Muscle layer of colon (tissue), 2 donors: ENCODE data around the gene ADK.
"Not testable (repeated sequence)": the region's sequence is repeated elsewhere in the genome, so short reads cannot be mapped to it uniquely, and the experiment has no call there.

ENCODE experiments used
- H3K27ac ChIP-seq: one replicate; pipeline ENCODE4 v1.7.0; 2013; ENCODE audit warnings: low read depth, mild to moderate bottlenecking, low read length, moderate library complexity
- H3K27me3 ChIP-seq, 2 donors: one replicate each; pipeline ENCODE4 v1.7.0; 2013; ENCODE audit warnings: low read length in 2 of 2, mild to moderate bottlenecking in 2 of 2; ENCODE audit not compliant: insufficient read depth in 2 of 2, control insufficient read depth in 1 of 2
- H3K36me3 ChIP-seq: one replicate; pipeline ENCODE4 v1.7.0; 2013; ENCODE audit warnings: mild to moderate bottlenecking, low read length; ENCODE audit not compliant: insufficient read depth
- H3K4me1 ChIP-seq: one replicate; pipeline ENCODE4 v1.7.0; 2013; ENCODE audit warnings: mild to moderate bottlenecking, low read length; ENCODE audit not compliant: insufficient read depth
- H3K4me3 ChIP-seq, 2 donors: one replicate each; pipeline ENCODE4 v1.7.0; 2013; ENCODE audit warnings: low read length in 2 of 2, low read depth in 1 of 2, mild to moderate bottlenecking in 1 of 2, moderate library complexity in 1 of 2
- H3K9ac ChIP-seq: one replicate; pipeline ENCODE4 v1.7.0; 2013; ENCODE audit warnings: low read length
- H3K9me3 ChIP-seq: one replicate; pipeline ENCODE4 v1.7.0; 2013; ENCODE audit warnings: mild to moderate bottlenecking, low read length
- donor health status: abdominal sarcoma.
- donor health status: Adenocarcinoma of cecum.

ADK gene

DNA sequence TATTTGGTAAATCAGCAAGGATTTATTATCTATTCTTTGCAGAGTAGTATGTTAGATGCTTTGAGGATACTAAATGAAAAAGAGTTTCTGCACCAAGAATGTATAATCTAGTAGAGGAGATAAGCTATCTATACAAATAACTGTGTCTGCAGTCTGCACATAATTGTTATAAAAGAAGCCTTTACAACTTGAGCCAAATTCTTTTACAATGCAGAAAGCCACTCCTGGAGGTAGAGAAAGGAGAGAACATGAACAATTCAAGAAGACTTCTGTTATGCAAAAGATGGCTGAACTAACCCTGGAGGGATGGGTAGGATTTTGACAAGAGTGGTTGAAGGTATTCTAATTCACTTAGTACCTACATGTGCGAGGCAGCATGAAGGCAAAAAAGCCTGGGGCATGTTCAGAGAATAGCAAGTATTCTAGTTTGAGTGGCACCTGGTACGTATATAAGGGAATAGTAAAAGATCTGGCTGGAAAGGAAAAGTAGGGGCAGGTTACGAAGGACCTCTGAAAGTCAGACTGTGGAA, 424.2 kb downstream of the ADK start:
- Histone ChIP-seq H3K36me3 (no peaks in the 10 kb centered on the region), H3K9ac (no peak overlapping the region), H3K27me3 (no peaks in the 10 kb centered on the region), H3K4me1 (no peaks in the 10 kb centered on the region), H3K9me3 (no peaks in the 10 kb centered on the region), H3K27ac (no peak overlapping the region), H3K4me3 (no peak overlapping the region)

DNA sequence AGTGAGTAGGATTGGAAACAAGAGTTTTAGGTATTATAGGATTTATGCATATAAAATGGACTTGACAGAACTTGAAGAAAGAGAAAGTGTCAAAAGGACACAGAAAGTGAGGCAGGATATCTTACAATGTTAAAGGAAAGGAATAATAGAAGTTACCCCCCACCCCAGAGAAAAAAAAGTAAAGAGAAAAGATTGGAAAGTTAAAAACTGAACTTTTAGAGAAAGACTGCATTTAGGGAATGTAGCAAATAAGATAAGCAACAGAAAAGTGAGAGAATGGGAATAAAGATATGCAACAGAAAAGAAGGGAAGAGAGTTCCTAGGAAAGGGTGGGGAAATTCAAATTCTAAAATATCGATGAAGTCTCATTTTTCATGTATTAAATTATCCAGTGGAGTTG, 424.9 kb downstream of the ADK start:
- Histone ChIP-seq H3K9ac (no peak overlapping the region), H3K4me1 (no peaks in the 10 kb centered on the region), H3K36me3 (no peaks in the 10 kb centered on the region), H3K27me3 (no peaks in the 10 kb centered on the region), H3K9me3 (no peaks in the 10 kb centered on the region), H3K4me3 (no peak overlapping the region), H3K27ac (no peak overlapping the region)

- Histone ChIP-seq H3K4me1 (no peaks in the 10 kb centered on the region), H3K27me3 (no peaks in the 10 kb centered on the region), H3K4me3 (no peak overlapping the region), H3K36me3 (no peaks in the 10 kb centered on the region), H3K9ac (no peak overlapping the region), H3K27ac (no peak overlapping the region), H3K9me3 (no peaks in the 10 kb centered on the region)
Observed at GRCh38 chr10:74576586-74576985, 425.6 kb downstream of the ADK start.

DNA sequence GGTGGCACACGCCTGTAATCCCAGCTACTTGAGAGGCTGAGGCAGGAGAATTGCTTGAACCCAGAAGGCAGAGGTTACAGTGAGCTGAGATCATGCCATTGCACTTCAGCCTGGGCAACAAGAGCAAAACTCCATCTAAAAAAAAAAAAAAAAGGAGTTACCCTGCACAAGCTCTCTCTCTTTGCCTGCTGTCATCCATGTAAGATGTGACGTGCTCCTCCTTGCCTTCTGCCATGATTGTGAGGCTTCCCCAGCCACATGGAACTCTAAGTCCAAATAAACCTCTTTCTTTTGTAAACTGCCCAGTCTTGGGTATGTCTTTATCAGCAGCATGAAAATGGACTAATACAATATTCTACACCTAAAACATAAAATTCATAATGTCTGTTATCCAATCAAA, 429.4 kb downstream of the ADK start:
- H3K9ac ChIP-seq, H3K36me3 ChIP-seq, H3K9me3 ChIP-seq, H3K27me3 ChIP-seq, H3K4me1 ChIP-seq, H3K4me3 ChIP-seq, H3K27ac ChIP-seq: not testable (repeated sequence)

DNA sequence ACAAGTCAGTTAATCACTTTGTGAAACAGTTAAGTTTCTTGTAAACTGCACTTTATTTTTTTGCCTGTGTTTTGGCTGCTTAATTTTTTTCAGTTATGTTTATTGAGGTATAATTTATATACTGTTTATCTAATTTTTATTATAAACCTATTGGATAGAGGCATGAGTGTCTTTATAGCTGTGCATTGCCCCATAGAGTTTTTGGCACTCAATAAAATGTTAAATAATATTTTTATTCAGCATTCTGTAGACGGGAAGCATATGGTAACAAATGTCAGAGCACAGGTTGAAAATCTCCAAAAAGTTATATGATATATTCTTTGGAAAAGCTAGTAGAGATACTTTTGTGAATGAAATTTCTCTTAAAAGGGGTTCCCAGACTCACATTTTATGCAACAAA, 431.5 kb downstream of the ADK start:
- Histone ChIP-seq H3K27ac (no peak overlapping the region), H3K9me3 (no peaks in the 10 kb centered on the region), H3K27me3 (no peaks in the 10 kb centered on the region), H3K9ac (no peak overlapping the region), H3K4me1 (peaks cover 20% of the 10 kb centered on the region), H3K36me3 (no peaks in the 10 kb centered on the region), H3K4me3 (no peak overlapping the region)

GRCh38 chr10:74585231-74586087, 434.4 kb downstream of the ADK start:
- Histone ChIP-seq H3K4me1 (peaks cover 49% of the 10 kb centered on the region), H3K9me3 (no peaks in the 10 kb centered on the region), H3K4me3 (peak overlapping the region in 1 of 2 donors; percentile 6), H3K36me3 (no peaks in the 10 kb centered on the region), H3K9ac (no peak overlapping the region), H3K27me3 (no peaks in the 10 kb centered on the region), H3K27ac (no peak overlapping the region)

GRCh38 chr10:74586088-74586585, 435.1 kb downstream of the ADK start:
- Histone ChIP-seq H3K36me3 (no peaks in the 10 kb centered on the region), H3K9ac (no peak overlapping the region), H3K9me3 (no peaks in the 10 kb centered on the region), H3K4me1 (peaks cover 50% of the 10 kb centered on the region), H3K27ac (no peak overlapping the region), H3K4me3 (peak overlapping the region in 1 of 2 donors; percentile 6), H3K27me3 (no peaks in the 10 kb centered on the region)

GRCh38 chr10:74587109-74587854, 436.3 kb downstream of the ADK start:
- H3K36me3 ChIP-seq, result no peaks in the 10 kb centered on the region
- H3K27ac ChIP-seq, result peak overlapping the region; percentile 46
- no peaks in the 10 kb centered on the region for H3K9me3 ChIP-seq
- H3K4me1 ChIP-seq, result peaks cover 50% of the 10 kb centered on the region
- H3K9ac ChIP-seq, result no peak overlapping the region
- no peak overlapping the region for H3K4me3 ChIP-seq
- H3K27me3 ChIP-seq, result no peaks in the 10 kb centered on the region

DNA sequence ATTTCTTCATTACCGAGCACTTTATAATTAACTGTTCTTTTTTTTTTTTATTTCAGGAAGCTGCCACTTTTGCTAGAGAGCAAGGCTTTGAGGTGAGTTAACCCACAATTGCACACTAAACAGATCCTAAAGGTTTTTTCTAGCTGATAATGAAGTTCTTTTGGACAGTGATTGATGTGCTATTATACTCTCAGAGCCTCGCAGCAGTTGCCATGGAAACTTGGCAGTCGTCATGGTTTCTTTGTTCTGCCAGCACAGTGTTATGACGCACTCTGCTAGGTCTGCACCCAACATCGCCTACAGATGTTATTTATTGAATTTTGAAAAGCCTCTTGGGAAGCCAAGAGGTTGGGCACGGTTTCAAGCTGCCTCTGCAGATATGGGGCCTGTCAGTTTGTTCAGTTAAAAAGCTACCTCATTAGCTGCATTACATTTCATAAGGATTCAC, 438.2 kb downstream of the ADK start:
- H3K27ac ChIP-seq, result peak overlapping the region; percentile 5
- H3K9me3 ChIP-seq, result no peaks in the 10 kb centered on the region
- no peaks in the 10 kb centered on the region for H3K36me3 ChIP-seq
- no peaks in the 10 kb centered on the region for H3K27me3 ChIP-seq
- H3K9ac ChIP-seq, result no peak overlapping the region
- H3K4me3 ChIP-seq, result peak overlapping the region in 1 of 2 donors; percentile 1
- peaks cover 62% of the 10 kb centered on the region for H3K4me1 ChIP-seq

GRCh38 chr10:74589851-74590250, 438.8 kb downstream of the ADK start:
- no peak overlapping the region for H3K4me3 ChIP-seq
- no peak overlapping the region for H3K9ac ChIP-seq
- H3K36me3 ChIP-seq, result no peaks in the 10 kb centered on the region
- peaks cover 62% of the 10 kb centered on the region for H3K4me1 ChIP-seq
- H3K27me3 ChIP-seq, result no peaks in the 10 kb centered on the region
- H3K27ac ChIP-seq, result peak overlapping the region; percentile 5
- H3K9me3 ChIP-seq, result no peaks in the 10 kb centered on the region

DNA sequence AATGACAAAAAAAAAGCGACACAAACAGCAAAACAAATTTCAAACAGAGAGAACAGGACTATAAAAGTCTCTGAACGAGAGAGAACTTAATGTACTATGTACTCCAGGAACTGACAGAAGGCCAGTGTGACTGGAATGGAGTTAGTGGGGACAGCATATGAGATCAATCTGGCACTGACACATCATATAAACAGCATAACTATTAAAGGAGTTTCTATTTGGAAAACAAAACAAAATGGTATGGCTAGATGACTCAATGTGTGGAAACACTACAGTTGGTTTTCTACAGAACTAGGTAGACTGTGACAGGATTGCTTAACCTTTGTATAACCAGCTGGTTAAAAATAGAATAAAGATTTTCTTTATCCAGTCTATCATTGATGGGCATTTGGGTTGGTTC, 442.4 kb downstream of the ADK start:
- no peaks in the 10 kb centered on the region for H3K27me3 ChIP-seq
- no peaks in the 10 kb centered on the region for H3K9me3 ChIP-seq
- no peak overlapping the region for H3K9ac ChIP-seq
- H3K36me3 ChIP-seq, result no peaks in the 10 kb centered on the region
- no peak overlapping the region for H3K4me3 ChIP-seq
- no peak overlapping the region for H3K27ac ChIP-seq
- H3K4me1 ChIP-seq, result peaks cover 32% of the 10 kb centered on the region
